Mammary epithelial cell (primary cell): ENCODE measurements around the gene ZNF33B.

Experiments used
- CTCF ChIP-seq, 2 donors: IDR thresholded peaks in 1 of 2; conservative IDR thresholded peaks in 1 of 2; 2 replicates each; pipeline ENCODE4 v1.5.1; 2011 to 2012; ENCODE audit warnings: inconsistent platforms in 2 of 2, low read length in 2 of 2, mild to moderate bottlenecking in 2 of 2, control low read depth in 1 of 2, low read depth in 1 of 2; ENCODE audit not compliant: insufficient read depth in 1 of 2; ENCODE audit errors: extremely low read depth in 1 of 2
- EZH2 ChIP-seq: IDR thresholded peaks from 2 replicates; pipeline ENCODE4 v1.6.1; 2012; ENCODE audit warnings: low read length, inconsistent platforms, borderline replicate concordance

GRCh38 chr10:42551582-42552187, 86.7 kb downstream of the ZNF33B start:
- no peak for TF ChIP-seq CTCF (conservative IDR thresholded peaks at IDR 0.05 in 1 of 2, IDR thresholded peaks at IDR 0.05 in 1 of 2; ENCODE audit: extremely low read depth in 1 of 2, insufficient read depth in 1 of 2, low read depth in 1 of 2, low read length in 2 of 2)
- TF ChIP-seq EZH2: no peak
